Measurements from ENCODE around the gene SCMH1.

DNA sequence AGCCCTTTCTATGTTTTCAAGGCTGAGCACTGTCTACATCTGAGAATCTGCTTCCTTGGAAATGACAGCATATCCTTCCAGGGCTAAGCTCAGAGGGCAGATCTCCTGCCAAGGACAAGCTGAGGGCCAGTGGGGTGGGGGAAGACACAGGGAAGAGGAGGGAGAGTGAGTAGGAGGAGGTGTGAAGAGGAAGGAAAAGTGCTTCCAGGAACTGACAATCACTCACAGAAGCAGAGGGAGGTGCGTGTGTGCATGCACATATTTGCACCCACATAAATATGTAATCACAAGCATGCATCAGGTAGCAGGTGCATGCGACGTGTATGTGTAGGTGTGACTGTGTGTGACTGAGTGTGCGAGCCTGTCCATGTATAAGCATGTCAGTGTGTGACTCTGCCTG, 43.7 kb upstream of the SCMH1 start:
- TF ChIP-seq EZH2phosphoT487 (IDR thresholded peaks at IDR 0.05; ENCODE audit: borderline replicate concordance, low read depth) (no peak), ELF1 (IDR thresholded peaks at IDR 0.05) (no peak), EP300 (IDR thresholded peaks at IDR 0.05; ENCODE audit: borderline replicate concordance in 1 of 2, low read depth in 1 of 2, low read length in 1 of 2) (no peak), TAF1 (IDR thresholded peaks at IDR 0.05; ENCODE audit: borderline replicate concordance, low read depth, low read length) (no peak)
- TF ChIP-seq, protein P1, sequence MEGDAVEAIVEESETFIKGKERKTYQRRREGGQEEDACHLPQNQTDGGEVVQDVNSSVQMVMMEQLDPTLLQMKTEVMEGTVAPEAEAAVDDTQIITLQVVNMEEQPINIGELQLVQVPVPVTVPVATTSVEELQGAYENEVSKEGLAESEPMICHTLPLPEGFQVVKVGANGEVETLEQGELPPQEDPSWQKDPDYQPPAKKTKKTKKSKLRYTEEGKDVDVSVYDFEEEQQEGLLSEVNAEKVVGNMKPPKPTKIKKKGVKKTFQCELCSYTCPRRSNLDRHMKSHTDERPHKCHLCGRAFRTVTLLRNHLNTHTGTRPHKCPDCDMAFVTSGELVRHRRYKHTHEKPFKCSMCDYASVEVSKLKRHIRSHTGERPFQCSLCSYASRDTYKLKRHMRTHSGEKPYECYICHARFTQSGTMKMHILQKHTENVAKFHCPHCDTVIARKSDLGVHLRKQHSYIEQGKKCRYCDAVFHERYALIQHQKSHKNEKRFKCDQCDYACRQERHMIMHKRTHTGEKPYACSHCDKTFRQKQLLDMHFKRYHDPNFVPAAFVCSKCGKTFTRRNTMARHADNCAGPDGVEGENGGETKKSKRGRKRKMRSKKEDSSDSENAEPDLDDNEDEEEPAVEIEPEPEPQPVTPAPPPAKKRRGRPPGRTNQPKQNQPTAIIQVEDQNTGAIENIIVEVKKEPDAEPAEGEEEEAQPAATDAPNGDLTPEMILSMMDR (IDR thresholded peaks at IDR 0.05), result no peak

Data from SK-N-SH (cell line).